Bone marrow (tissue), 2 donors: ENCODE measurements around the gene C18orf54.
"Not testable (repeated sequence)": the region's sequence is repeated elsewhere in the genome, so short reads cannot be mapped to it uniquely, and the experiment has no call there.

Source experiments
- DNase-seq, 2 donors: peaks; one replicate each; lab custom pipeline; 2025; lab: John Stamatoyannopoulos, UW

C18orf54 gene

GRCh38 chr18:54357660-54358494 is at the start of gene C18orf54, which contains the start of gene STARD6:
TSS of gene C18orf54 (plus strand) at chr18:54357906. CDS start at chr18:54360573, 2,667 bp downstream.
TSS of gene STARD6 (minus strand) at chr18:54357858. CDS start at chr18:54354573, 3,285 bp downstream.
- peak; percentile 66 to 91 for DNase-seq

DNA sequence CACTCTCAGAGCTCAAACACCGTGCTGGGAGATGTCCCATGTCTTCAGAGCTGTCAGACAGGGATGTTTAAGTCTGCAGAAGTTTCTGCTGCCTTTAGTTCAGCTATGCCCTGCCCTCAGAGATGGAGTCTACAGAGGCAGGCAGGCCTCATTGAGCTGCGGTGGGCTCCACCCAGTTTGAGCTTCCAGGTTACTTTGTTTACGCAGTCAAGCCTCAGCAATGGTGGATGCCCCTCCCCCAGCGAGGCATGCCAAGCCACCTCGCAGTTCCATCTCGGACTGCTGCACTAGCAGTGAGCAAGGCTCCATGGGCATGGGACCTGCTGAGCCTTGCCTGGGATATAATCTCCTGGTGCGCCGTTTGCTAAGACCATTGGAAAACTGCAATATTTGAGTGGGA is 48.1 kb upstream of the C18orf54 start:
- DNase-seq: not testable (repeated sequence)

DNA sequence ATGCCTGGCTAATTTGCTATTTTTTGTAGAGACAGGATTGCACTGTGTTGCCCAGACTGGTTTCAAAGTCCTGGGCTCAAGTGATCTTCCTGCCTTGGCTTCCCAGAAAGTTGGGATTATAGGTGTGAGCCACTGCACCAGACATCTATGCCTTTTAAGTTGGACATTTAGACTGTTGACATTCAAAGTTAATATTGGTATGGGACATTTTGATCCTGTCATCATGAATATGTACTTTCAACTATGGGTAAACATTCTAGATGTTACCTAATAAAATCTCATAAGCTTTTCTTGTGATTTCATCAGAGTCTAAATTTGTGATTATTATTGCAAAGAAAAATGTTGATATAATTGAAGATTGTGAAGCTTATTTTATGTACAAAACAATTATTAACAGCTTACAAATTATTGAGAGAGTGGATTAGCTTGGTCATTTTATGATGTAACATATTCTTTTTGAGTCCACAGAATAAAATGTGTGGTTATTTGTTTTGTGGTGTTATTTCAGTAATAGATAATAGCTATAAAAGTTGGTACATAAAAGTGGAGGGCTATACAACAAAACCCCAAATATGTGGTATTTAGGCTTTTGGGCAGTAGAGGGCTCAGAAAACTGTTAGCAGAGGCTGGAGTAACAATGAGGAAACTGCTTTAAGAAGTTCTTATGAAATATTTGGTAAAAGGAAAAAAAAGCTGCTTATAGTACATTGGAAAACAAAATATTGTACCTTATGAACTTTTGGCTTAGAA is 41.5 kb upstream of the C18orf54 start:
- DNase-seq: no peak

GRCh38 chr18:54323561-54323960 is 34.1 kb upstream of the C18orf54 start:
- DNase-seq: no peak

DNA sequence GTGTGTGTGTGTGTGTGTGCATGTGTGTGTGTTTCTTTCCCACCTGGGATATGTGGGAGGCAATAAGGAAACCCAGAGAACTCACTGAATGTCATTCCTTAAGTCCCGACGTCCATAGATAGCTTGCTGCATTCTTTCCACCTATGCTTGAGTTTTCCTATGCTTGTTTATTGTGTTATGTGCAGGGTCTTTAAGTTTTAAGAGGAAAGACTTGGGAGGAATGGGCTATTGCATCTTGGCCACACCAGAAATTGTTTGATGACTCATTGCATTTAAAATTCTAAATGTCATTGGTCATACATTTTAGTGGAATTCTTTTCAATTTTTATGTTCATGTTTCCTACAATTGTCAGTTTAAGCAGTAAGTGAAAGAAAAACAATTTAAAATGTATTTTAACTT is 33.7 kb upstream of the C18orf54 start:
- no peak for DNase-seq

DNA sequence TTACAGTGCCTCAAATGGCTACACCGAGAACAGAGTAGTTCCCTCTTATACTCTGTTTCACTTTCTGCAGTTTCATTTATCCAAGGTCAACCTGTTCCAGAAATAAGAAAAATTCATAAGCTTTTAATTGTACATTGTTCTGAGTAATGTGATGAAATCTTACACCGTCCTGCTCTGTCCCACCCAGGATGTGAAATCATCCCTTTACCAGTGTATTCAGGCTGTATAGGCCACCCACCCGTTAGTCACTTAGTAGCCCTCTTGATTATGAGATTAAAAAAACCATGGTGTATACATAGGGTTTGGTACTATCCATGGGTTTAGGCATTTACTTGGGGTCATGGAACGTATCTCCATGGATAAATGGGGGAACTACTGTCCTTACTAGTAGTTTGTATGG is 29.9 kb upstream of the C18orf54 start:
- DNase-seq: no peak

- DNase-seq: no peak
Measured at GRCh38 chr18:54329787-54330186, 27.9 kb upstream of the C18orf54 start.

DNA sequence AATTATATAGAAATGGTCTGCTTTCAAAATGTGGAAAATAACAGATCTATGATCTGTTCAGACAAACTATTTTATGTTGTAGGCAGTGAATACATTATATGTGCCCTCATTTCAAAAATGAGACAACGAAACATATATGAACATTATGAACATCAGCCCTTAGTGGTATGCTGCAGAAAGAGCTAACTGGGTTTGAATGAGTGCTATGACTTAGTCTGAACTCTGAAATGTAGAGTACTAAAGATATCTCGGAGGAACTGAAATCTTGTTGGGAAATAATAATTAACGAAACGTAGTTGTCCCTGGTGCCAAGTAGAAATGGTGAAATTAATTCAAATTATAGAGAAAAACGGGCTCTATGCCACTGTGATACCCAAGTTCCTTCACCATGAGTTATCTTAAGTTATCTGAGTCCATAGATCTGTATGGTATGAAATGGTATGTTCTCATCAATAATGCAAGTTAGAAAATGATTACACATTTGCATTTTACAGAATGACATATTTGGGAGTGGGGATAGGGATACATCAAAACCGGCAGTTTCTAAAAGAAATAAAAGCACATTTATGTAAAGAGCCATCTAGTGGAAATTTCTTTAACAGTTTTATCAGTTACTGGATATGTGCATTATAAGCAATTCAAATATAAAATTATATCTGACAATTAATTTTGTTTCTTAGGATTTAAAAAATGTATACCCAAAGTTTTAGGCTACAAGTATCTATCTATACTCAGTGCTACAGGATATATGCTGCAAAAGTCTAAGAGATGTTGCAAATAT is 26.7 kb upstream of the C18orf54 start:
- no peak for DNase-seq

DNA sequence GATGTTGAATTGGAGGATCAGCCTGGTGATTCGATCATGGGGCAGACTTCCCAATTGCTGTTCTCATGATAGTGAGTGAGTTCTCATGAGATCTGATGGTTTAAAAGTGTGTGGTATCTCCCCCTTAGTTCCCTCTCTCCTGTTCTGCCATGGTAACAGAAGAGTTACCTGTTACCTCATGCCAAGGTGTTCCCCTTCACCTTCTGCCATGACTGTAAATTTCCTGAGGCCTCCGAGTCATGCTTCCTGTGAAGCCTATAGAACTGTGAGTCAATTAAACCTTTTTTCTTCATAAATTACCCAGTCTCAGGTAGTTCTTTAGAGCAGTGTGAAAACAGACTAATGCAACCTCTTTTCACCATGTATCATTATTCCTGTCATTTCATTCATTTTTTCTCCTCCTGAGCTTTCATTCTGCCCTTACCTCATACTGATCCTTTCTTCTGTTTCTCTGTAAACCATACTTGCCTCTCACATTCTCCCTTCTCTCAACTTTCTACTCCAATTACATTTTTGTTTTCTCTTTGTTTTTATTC is 22.0 kb upstream of the C18orf54 start:
- no peak for DNase-seq

- DNase-seq: no peak
Measured at GRCh38 chr18:54338230-54338629, 19.5 kb upstream of the C18orf54 start.

DNA sequence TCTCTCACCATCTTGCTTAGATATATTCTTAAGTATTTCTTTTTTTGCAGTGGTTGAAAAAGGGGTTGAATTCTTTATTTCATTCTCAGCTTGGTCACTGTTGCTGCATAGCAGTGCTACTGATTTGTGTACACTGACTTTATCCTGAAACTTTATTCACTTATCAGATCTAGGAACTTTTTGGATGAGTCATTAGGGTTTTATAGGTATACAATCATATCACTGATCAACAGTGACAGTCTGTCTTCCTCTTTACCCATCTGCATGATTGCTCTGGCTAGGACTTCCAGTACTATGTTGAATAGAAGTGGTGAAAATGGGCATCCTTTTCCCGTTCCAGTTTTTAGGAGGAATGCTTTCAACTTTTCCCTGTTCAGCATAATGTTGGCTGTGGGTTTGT is 6.5 kb upstream of the C18orf54 start:
- DNase-seq: no peak

DNA sequence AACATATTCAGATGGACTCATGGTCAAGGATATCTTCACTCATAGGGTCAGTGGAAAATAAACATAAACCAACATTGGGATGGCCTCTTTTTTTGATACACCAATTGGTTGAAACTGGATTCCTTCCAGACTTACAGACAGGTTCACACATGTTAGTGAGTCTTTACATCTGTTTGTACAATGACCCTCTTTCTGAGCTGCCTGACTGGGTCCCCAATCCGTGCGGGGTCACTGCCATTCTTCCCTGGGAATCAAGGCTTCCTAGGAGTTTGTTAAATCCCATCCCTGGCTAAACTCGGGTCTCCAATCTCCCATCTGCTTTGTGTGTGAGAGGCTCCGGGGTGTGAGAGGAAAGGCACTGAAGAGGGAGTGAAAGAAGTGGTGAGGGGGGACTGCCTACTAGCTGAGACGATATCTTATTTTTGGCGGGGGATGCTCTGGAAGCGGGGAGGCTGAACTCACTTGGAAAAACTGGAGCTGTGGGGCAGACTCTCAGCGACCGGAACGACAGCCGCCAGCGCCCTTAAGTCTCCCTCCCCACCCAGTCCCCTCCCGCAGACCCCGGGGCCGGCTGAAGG is 535 bp upstream of the C18orf54 start:
- peak in 1 of 2 donors; percentile 53 for DNase-seq

GRCh38 chr18:54358495-54359040 is 862 bp downstream of the C18orf54 start:
- no peak for DNase-seq

DNA sequence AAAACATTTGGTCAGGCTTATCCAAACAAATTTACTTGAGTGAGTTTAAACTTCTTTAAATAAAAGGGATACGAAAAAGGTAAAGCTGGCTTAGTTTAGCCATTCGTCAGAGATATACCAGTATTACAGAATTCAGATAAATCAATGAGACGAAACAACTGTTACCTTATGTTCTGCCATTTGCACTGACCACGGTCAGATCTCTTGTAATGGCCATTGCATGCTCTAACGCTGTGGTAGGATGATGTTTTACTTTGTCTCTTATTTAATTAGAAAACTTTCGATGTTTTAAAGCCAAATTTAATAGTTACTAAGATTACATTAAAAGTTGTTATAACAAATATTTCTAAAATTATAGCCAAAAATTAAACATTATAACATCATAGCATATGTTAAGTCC is 1.5 kb downstream of the C18orf54 start:
- no peak for DNase-seq

- no peak for DNase-seq
Measured at GRCh38 chr18:54360406-54360805, 2.7 kb downstream of the C18orf54 start.

GRCh38 chr18:54378057-54378456 is 20.4 kb downstream of the C18orf54 start:
- no peak for DNase-seq

DNA sequence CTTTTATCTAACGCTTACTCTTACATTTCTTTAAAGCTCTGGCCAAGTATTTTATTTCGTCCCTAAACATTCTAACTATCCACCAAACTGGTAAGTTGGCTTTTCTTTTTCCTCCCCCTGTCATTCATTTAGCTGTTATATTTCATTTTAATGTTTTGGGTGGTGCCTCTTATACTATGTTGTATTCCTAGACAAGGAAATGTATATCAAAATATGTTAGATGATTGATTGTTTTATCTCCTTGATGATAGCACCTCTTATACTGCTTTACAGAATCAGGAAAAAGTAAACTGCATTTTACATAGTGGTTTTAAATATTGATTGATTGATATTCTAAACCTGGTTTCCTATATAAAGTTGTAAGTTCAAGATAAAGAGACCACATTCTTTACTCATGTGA is 23.9 kb downstream of the C18orf54 start:
- no peak for DNase-seq

GRCh38 chr18:54382076-54382475 is 24.4 kb downstream of the C18orf54 start:
- no peak for DNase-seq

DNA sequence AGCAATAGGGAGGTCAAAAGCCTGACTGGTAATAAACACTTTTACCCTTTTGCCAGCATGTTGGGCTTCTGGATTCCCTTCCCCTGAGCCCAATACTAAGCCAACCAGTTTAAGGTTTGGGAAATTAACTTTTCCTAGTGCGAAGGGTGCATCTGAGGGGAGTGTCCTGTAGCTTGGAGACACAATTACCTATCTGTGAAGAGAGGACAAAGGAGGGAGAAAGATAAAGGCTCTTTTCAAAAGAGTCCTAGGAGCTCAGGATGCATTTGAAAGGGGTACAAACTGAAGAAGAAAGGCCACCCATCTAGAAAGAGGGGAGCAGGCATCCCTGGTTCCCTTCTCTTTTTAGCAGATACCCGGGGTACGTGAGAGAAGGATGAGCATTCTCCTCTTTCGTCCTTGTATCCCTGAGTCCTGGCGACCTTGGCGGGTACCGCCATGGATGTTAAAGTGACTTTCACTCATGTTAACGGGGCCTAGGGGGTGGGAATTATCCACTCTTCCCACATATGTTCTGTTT is 25.1 kb downstream of the C18orf54 start:
- DNase-seq: no peak

DNA sequence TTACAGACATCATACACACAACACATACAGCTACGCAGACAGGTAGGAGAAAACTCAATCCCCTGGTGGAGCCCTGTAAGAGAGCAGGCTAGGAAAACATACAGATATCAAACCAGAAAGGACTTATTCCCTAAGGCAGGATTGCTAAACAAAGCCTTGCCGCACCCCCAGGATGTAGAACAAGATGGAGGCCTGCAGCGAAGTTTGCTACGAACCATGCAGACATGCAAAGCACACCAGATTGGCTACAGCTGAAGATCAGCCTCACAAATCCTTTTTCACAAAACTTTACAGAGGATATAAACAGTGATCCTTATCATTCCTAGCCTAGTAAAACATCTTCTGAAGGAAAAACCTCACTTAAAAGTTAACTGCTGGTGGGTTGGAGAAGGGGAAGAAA is 28.3 kb downstream of the C18orf54 start:
- no peak for DNase-seq
